Spleen (tissue), 11 donors: ENCODE data around the gene PPM1H. TPM values are rescaled to one million over a fixed set of nuclear protein-coding genes. Genes with fewer than 3 reads are reported as not detected.

Source experiments
- DNase-seq: peaks from one replicate; pipeline ENCODE4 v3.0.0-alpha.2; 2020
- H3K27ac ChIP-seq, 8 donors: fragments of 200-600 bp; sonication (generic) in 7 of 8; 1 replicate in 4 of 8; 2 replicates in 4 of 8; pipeline versions ENCODE4 v1.5.0 to v1.8.0; 2016 to 2021; ENCODE audit warnings: inconsistent platforms in 4 of 8, mild to moderate bottlenecking in 4 of 8, moderate library complexity in 1 of 8
- H3K27me3 ChIP-seq, 7 donors: fragments of 200-600 bp; sonication (generic) in 6 of 7; replicated peaks in 1 of 7; 1 replicate in 4 of 7; 2 replicates in 3 of 7; pipeline versions ENCODE4 v1.5.0 to v1.8.0; 2016 to 2021; ENCODE audit warnings: inconsistent platforms in 3 of 7, mild to moderate bottlenecking in 1 of 7
- H3K36me3 ChIP-seq, 6 donors: fragments of 200-600 bp; sonication (generic) in 5 of 6; 1 replicate in 4 of 6; 2 replicates in 2 of 6; pipeline versions ENCODE4 v1.5.0 to v1.8.0; 2016 to 2021; ENCODE audit warnings: inconsistent platforms in 2 of 6
- H3K4me1 ChIP-seq, 6 donors: fragments of 200-600 bp; sonication (generic) in 5 of 6; 1 replicate in 3 of 6; 2 replicates in 3 of 6; pipeline versions ENCODE4 v1.5.0 to v1.8.0; 2016 to 2021; ENCODE audit warnings: inconsistent platforms in 3 of 6
- H3K4me3 ChIP-seq, 8 donors: fragments of 200-600 bp; sonication (generic) in 7 of 8; 1 replicate in 4 of 8; 2 replicates in 4 of 8; pipeline versions ENCODE4 v1.5.0 to v1.8.0; 2016 to 2021; ENCODE audit warnings: inconsistent platforms in 4 of 8, mild to moderate bottlenecking in 4 of 8, moderate library complexity in 2 of 8
- H3K9me3 ChIP-seq, 8 donors: fragments of 200-600 bp; sonication (generic) in 7 of 8; 1 replicate in 4 of 8; 2 replicates in 4 of 8; pipeline versions ENCODE4 v1.5.0 to v1.8.0; 2016 to 2021; ENCODE audit warnings: inconsistent platforms in 4 of 8
- CTCF ChIP-seq, 11 experiments: fragments of 200-600 bp in 7 of 11; fragments of 450-650 bp in 4 of 11; sonication (generic) in 4 of 11; IDR thresholded peaks in 8 of 11; conservative IDR thresholded peaks in 3 of 11; 1 replicate in 7 of 11; 2 replicates in 4 of 11; pipeline versions ENCODE4 v1.4.0 to v1.8.0; 2016 to 2021; ENCODE audit warnings: antibody characterized with exemption in 11 of 11, inconsistent platforms in 4 of 11, mild to moderate bottlenecking in 1 of 11
- POLR2A ChIP-seq, 3 donors: fragments of 450-650 bp; IDR thresholded peaks; one replicate each; pipeline ENCODE4 v1.5.1; 2017; ENCODE audit warnings: antibody characterized with exemption in 3 of 3, mild to moderate bottlenecking in 1 of 3
- POLR2AphosphoS5 ChIP-seq, 3 donors: sonication (generic); formaldehyde crosslinking; IDR thresholded peaks; one replicate each; pipeline ENCODE4 v1.5.1; 2017; ENCODE audit warnings: antibody characterized with exemption in 3 of 3
- WGBS, 5 donors: extraction: QIAGEN DNeasy Blood & Tissue Kit in 3 of 5; methylation state at CpG; one replicate each; pipeline versions ENCODE4 v1.1.5 to v1.1.7; 2013 to 2018; 5-methylcytosine and 5-hydroxymethylcytosine counted together
- intact Hi-C: fragments of 100-400 bp; cut with DNase I; formaldehyde crosslinking; loops from one replicate; pipeline ENCODE4 v1.15.0; 2023; ENCODE audit warnings: low total_unique reads
- polyA plus RNA-seq, 3 donors: library from polyadenylated mRNA; stranded (reverse); fragments of 200-250 nt; gene quantifications; one replicate each; pipeline ENCODE4 v1.2.1, GENCODE V29; 2013
- total RNA-seq, 7 donors: library from RNA; depleted of rRNA in 3 of 7; stranded (reverse); fragments of >200 nt in 3 of 7; fragmentation: NEBNext Ultra II Directional in 4 of 7; extraction: Animal tissue kit (Norgen Biotek cat#: 25700) in 4 of 7; gene quantifications; one replicate each; pipeline versions ENCODE4 v1.1.0 to v1.2.1, GENCODE V29; 2016 to 2021
- donor health status: healthy with polysubstance abuse.
- donor health status: DM: no; HTN: no; CAD: no; lungs with moderate emphysema.
- donor health status: DM: no; HTN: no; CAD: no.
- donor health status: Bipolar disorder and iron deficiency.
- donor health status: healthy.
- donor health status: DM: no; HTN: no; CAD: no.
- donor health status: DM: yes; HTN: yes; CAD: no.

PPM1H gene
- total and polyA plus RNA-seq, 10 donors, result 0.17 to 3.9 (median 1.9) TPM

GRCh38 chr12:62726471-62726980 is 208.4 kb downstream of the PPM1H start:
- Histone ChIP-seq H3K27ac (no peak overlapping the region), H3K4me1 (peaks cover 0 to 41% (median 16%) of the 10 kb centered on the region in 6 donors), H3K36me3 (no peaks in the 10 kb centered on the region), H3K27me3 (no peaks in the 10 kb centered on the region), H3K4me3 (no peak overlapping the region), H3K9me3 (no peaks in the 10 kb centered on the region)
- no peak for DNase-seq
- WGBS, 5 donors, result 86 to 98% (median 92%) methylated on average over 6 of the region's 6 CpGs
- no peak for TF ChIP-seq POLR2A (IDR thresholded peaks at IDR 0.05)
- intact Hi-C loops, result no loop called here

GRCh38 chr12:62725781-62726180 is 209.2 kb downstream of the PPM1H start:
- Histone ChIP-seq H3K36me3 (no peaks in the 10 kb centered on the region), H3K27me3 (no peaks in the 10 kb centered on the region), H3K27ac (no peak overlapping the region), H3K4me1 (peaks cover 0 to 33% (median 11%) of the 10 kb centered on the region in 6 donors), H3K4me3 (no peak overlapping the region), H3K9me3 (no peaks in the 10 kb centered on the region)
- no peak for TF ChIP-seq CTCF (IDR thresholded peaks at IDR 0.05 in 8 of 11, conservative IDR thresholded peaks at IDR 0.05 in 3 of 11)
- TF ChIP-seq POLR2A (IDR thresholded peaks at IDR 0.05), result no peak
- no peak for TF ChIP-seq POLR2AphosphoS5 (IDR thresholded peaks at IDR 0.05)
- DNase-seq, result no peak
- intact Hi-C loops, result no loop called here
- 38 to 74% (median 50%) methylated on average over 1 of the region's 1 CpG for WGBS, 5 donors

- TF ChIP-seq CTCF (IDR thresholded peaks at IDR 0.05 in 8 of 11, conservative IDR thresholded peaks at IDR 0.05 in 3 of 11) (no peak), POLR2A (IDR thresholded peaks at IDR 0.05) (no peak), POLR2AphosphoS5 (IDR thresholded peaks at IDR 0.05) (peak in 1 of 3 donors; percentile 27)
- intact Hi-C loops, result no loop called here
- Histone ChIP-seq H3K27me3 (no peaks in the 10 kb centered on the region), H3K4me3 (no peak overlapping the region), H3K9me3 (no peaks in the 10 kb centered on the region), H3K36me3 (no peaks in the 10 kb centered on the region), H3K27ac (no peak overlapping the region), H3K4me1 (peaks cover 0 to 27% (median 13%) of the 10 kb centered on the region in 6 donors)
- no peak for DNase-seq
- WGBS, 5 donors, result 74 to 92% (median 79%) methylated on average over 4 of the region's 4 CpGs
Measured at GRCh38 chr12:62724947-62725451, 210.0 kb downstream of the PPM1H start.

- intact Hi-C loops, result no loop called here
- H3K27ac ChIP-seq, result no peak overlapping the region
- no peaks in the 10 kb centered on the region for H3K36me3 ChIP-seq
- TF ChIP-seq POLR2AphosphoS5 (IDR thresholded peaks at IDR 0.05), result no peak
- no peak for TF ChIP-seq POLR2A (IDR thresholded peaks at IDR 0.05)
- TF ChIP-seq CTCF (IDR thresholded peaks at IDR 0.05 in 8 of 11, conservative IDR thresholded peaks at IDR 0.05 in 3 of 11), result no peak
- H3K4me3 ChIP-seq, result no peak overlapping the region
- H3K4me1 ChIP-seq, result peaks cover 0 to 19% (median 11%) of the 10 kb centered on the region in 6 donors
- no peaks in the 10 kb centered on the region for H3K9me3 ChIP-seq
- DNase-seq, result no peak
- WGBS, 5 donors, result 87 to 95% (median 94%) methylated on average over 3 of the region's 3 CpGs
- no peaks in the 10 kb centered on the region for H3K27me3 ChIP-seq
Measured at GRCh38 chr12:62724285-62724684, 210.7 kb downstream of the PPM1H start.
